GM12878 (cell line): ENCODE data around the gene RRAD. TPM values are rescaled to one million over a fixed set of nuclear protein-coding genes. Genes with fewer than 3 reads are reported as not detected.

ENCODE experiments used
- DPF2 ChIP-seq: fragments of 450-650 bp; IDR thresholded peaks from 2 replicates; pipeline ENCODE4 v1.6.1; 2017; ENCODE audit warnings: mild to moderate bottlenecking
- HCFC1 ChIP-seq: fragments of 150-350 bp; IDR thresholded peaks from 2 replicates; pipeline ENCODE4 v1.6.1; 2014; ENCODE audit warnings: low read length
- RELA ChIP-seq: fragments of 450-650 bp; IDR thresholded peaks from 2 replicates; pipeline ENCODE4 v1.8.0; 2014; ENCODE audit warnings: borderline replicate concordance; ENCODE audit not compliant: partially characterized antibody
- SIX5 ChIP-seq: IDR thresholded peaks from 2 replicates; pipeline ENCODE4 v1.6.1; 2011; ENCODE audit warnings: mild to moderate bottlenecking, low read depth, low read length, moderate library complexity; ENCODE audit not compliant: severe bottlenecking
- SPI1 ChIP-seq: IDR thresholded peaks from 2 replicates; pipeline ENCODE4 v1.6.1; 2011; ENCODE audit warnings: low read depth, mild to moderate bottlenecking, low read length, moderate library complexity, borderline replicate concordance; ENCODE audit not compliant: insufficient read depth
- ZNF217 ChIP-seq: fragments of 450-650 bp; IDR thresholded peaks from 2 replicates; pipeline ENCODE4 v1.6.1; 2017; ENCODE audit warnings: antibody characterized with exemption, mild to moderate bottlenecking
- polyA plus RNA-seq, 11 experiments: library from polyadenylated mRNA; depleted of rRNA in 4 of 11; unstranded in 6 of 11; stranded (reverse) in 5 of 11; fragments of >200 nt; fragmentation: Nextera tagmentation in 4 of 11; fragmentation: Illumina TruSeq in 1 of 11; extraction: Ambion mirVana in 4 of 11; extraction: Trizol in 1 of 11; gene quantifications; 1 replicate in 1 of 11; 2 replicates in 10 of 11; pipeline versions ENCODE4 v1.2.1 to v1.2.3, GENCODE V29; 2011 to 2016; ENCODE audit warnings: inconsistent platforms in 2 of 11, missing spikeins in 2 of 11, low read depth in 1 of 11
- total RNA-seq, 4 experiments: library from RNA; depleted of rRNA in 3 of 4; stranded (reverse); fragments of >200 nt in 3 of 4; fragmentation: Illumina TruSeq in 1 of 4; extraction: Trizol in 1 of 4; gene quantifications; 2 replicates each; pipeline versions ENCODE4 v1.2.1 to v1.2.3, GENCODE V29; 2013 to 2021
- TF ChIP-seq, protein P1 (sequence below): fragments of 450-650 bp; IDR thresholded peaks from 2 replicates; pipeline ENCODE4 v1.6.1; 2017; ENCODE audit warnings: mild to moderate bottlenecking, low read depth, inconsistent platforms; ENCODE audit not compliant: poor library complexity, severe bottlenecking
- TF ChIP-seq, protein P2 (sequence below): fragments of 450-650 bp; IDR thresholded peaks from 2 replicates; pipeline ENCODE4 v1.6.1; 2016; ENCODE audit warnings: mild to moderate bottlenecking

RRAD gene
- total and polyA plus RNA-seq, 10 of the 15 experiments (the other 5 are each of a cell fraction or from before 2014, with no cell fraction given) = 0.11 to 8.5 (median 2.8) TPM

- TF ChIP-seq, protein P1, sequence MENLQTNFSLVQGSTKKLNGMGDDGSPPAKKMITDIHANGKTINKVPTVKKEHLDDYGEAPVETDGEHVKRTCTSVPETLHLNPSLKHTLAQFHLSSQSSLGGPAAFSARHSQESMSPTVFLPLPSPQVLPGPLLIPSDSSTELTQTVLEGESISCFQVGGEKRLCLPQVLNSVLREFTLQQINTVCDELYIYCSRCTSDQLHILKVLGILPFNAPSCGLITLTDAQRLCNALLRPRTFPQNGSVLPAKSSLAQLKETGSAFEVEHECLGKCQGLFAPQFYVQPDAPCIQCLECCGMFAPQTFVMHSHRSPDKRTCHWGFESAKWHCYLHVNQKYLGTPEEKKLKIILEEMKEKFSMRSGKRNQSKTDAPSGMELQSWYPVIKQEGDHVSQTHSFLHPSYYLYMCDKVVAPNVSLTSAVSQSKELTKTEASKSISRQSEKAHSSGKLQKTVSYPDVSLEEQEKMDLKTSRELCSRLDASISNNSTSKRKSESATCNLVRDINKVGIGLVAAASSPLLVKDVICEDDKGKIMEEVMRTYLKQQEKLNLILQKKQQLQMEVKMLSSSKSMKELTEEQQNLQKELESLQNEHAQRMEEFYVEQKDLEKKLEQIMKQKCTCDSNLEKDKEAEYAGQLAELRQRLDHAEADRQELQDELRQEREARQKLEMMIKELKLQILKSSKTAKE = no peak
- TF ChIP-seq RELA (no peak), HCFC1 (no peak), SPI1 (no peak), DPF2 (no peak), SIX5 (no peak), ZNF217 (no peak)
- TF ChIP-seq, protein P2, sequence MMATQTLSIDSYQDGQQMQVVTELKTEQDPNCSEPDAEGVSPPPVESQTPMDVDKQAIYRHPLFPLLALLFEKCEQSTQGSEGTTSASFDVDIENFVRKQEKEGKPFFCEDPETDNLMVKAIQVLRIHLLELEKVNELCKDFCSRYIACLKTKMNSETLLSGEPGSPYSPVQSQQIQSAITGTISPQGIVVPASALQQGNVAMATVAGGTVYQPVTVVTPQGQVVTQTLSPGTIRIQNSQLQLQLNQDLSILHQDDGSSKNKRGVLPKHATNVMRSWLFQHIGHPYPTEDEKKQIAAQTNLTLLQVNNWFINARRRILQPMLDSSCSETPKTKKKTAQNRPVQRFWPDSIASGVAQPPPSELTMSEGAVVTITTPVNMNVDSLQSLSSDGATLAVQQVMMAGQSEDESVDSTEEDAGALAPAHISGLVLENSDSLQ = no peak
Observed at GRCh38 chr16:66926171-66926947, 1.0 kb upstream of the RRAD start (continued).
